Ishikawa (cell line): ENCODE data around the gene SQSTM1.

Experiments used
- CEBPB ChIP-seq: IDR thresholded peaks from 2 replicates; pipeline ENCODE4 v1.6.1; 2012
- CREB1 ChIP-seq: IDR thresholded peaks from 2 replicates; pipeline ENCODE4 v1.6.1; 2012; ENCODE audit warnings: low read depth
- EGR1 ChIP-seq: IDR thresholded peaks from 2 replicates; pipeline ENCODE4 v1.6.1; 2012
- EP300 ChIP-seq: IDR thresholded peaks from 2 replicates; pipeline ENCODE4 v1.6.1; 2012; ENCODE audit warnings: borderline replicate concordance
- FOXM1 ChIP-seq: IDR thresholded peaks from 2 replicates; pipeline ENCODE4 v1.6.1; 2012; ENCODE audit warnings: low read depth, borderline replicate concordance
- NFIC ChIP-seq: IDR thresholded peaks from 2 replicates; pipeline ENCODE4 v1.6.1; 2012
- RAD21 ChIP-seq: IDR thresholded peaks from 2 replicates; pipeline ENCODE4 v1.6.1; 2012; ENCODE audit warnings: low read depth
- TAF1 ChIP-seq: IDR thresholded peaks from 2 replicates; pipeline ENCODE4 v1.6.1; 2012; ENCODE audit warnings: low read depth, mild to moderate bottlenecking
- TCF12 ChIP-seq: IDR thresholded peaks from 2 replicates; pipeline ENCODE4 v1.6.1; 2012; ENCODE audit warnings: low read depth
- TEAD4 ChIP-seq: IDR thresholded peaks from 2 replicates; pipeline ENCODE4 v1.6.1; 2012
- YY1 ChIP-seq: IDR thresholded peaks from 2 replicates; pipeline ENCODE4 v1.6.1; 2012; ENCODE audit warnings: low read depth
- ZBTB7A ChIP-seq: IDR thresholded peaks from 2 replicates; pipeline ENCODE4 v1.6.1; 2012; ENCODE audit warnings: low read depth
- TF ChIP-seq, protein P1 (sequence below): IDR thresholded peaks from 2 replicates; pipeline ENCODE4 v1.6.1; 2012
- TF ChIP-seq, protein P2 (sequence below): IDR thresholded peaks from 2 replicates; pipeline ENCODE4 v1.6.1; 2012; ENCODE audit warnings: low read depth, mild to moderate bottlenecking
- TF ChIP-seq, protein P3 (sequence below): IDR thresholded peaks from 2 replicates; pipeline ENCODE4 v1.6.1; 2012

The SQSTM1 gene

DNA sequence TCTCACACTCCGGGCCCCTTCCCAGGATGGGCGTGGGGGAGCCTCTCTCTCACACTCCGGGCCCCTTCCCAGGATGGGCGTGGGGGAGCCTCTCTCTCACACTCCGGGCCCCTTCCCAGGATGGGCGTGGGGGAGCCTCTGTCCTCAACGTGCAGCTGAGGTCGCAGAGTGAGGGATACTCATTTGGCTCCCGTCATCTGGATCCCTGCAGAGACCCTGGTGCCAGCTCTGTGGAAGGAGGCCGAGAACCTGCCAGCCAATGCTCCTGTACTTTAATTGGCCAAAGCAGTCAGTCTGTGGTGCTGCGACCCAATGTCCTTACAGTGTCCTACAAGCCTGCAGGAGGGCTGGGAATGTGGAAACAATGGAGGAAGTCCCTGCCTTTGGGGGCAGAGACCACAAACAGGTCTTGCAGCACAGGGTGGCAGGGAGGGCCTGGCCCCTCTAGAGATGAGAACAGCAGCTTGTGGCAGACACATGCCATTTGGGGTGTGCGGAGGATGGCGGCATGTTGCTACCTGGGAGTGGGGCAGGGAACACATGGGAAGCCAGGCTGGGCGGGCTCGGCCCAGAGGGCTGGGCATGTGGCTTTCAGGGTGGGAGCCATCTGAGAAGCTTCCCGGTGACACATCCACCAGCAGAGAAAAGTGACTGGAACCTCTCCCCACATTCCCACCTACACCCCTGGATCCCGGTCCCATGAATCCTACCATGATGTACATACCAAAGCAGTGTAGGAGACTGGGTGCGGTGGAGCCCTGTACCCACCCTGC is 51.5 kb downstream of the SQSTM1 start:
- TF ChIP-seq YY1 (no peak), FOXM1 (no peak), EGR1 (no peak), NFIC (no peak), EP300 (no peak), CEBPB (no peak), CREB1 (no peak), TCF12 (no peak), RAD21 (no peak), ZBTB7A (no peak)
- TF ChIP-seq, protein P1, sequence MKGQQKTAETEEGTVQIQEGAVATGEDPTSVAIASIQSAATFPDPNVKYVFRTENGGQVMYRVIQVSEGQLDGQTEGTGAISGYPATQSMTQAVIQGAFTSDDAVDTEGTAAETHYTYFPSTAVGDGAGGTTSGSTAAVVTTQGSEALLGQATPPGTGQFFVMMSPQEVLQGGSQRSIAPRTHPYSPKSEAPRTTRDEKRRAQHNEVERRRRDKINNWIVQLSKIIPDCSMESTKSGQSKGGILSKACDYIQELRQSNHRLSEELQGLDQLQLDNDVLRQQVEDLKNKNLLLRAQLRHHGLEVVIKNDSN, result no peak
- TF ChIP-seq, protein P2, sequence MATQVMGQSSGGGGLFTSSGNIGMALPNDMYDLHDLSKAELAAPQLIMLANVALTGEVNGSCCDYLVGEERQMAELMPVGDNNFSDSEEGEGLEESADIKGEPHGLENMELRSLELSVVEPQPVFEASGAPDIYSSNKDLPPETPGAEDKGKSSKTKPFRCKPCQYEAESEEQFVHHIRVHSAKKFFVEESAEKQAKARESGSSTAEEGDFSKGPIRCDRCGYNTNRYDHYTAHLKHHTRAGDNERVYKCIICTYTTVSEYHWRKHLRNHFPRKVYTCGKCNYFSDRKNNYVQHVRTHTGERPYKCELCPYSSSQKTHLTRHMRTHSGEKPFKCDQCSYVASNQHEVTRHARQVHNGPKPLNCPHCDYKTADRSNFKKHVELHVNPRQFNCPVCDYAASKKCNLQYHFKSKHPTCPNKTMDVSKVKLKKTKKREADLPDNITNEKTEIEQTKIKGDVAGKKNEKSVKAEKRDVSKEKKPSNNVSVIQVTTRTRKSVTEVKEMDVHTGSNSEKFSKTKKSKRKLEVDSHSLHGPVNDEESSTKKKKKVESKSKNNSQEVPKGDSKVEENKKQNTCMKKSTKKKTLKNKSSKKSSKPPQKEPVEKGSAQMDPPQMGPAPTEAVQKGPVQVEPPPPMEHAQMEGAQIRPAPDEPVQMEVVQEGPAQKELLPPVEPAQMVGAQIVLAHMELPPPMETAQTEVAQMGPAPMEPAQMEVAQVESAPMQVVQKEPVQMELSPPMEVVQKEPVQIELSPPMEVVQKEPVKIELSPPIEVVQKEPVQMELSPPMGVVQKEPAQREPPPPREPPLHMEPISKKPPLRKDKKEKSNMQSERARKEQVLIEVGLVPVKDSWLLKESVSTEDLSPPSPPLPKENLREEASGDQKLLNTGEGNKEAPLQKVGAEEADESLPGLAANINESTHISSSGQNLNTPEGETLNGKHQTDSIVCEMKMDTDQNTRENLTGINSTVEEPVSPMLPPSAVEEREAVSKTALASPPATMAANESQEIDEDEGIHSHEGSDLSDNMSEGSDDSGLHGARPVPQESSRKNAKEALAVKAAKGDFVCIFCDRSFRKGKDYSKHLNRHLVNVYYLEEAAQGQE, result no peak

DNA sequence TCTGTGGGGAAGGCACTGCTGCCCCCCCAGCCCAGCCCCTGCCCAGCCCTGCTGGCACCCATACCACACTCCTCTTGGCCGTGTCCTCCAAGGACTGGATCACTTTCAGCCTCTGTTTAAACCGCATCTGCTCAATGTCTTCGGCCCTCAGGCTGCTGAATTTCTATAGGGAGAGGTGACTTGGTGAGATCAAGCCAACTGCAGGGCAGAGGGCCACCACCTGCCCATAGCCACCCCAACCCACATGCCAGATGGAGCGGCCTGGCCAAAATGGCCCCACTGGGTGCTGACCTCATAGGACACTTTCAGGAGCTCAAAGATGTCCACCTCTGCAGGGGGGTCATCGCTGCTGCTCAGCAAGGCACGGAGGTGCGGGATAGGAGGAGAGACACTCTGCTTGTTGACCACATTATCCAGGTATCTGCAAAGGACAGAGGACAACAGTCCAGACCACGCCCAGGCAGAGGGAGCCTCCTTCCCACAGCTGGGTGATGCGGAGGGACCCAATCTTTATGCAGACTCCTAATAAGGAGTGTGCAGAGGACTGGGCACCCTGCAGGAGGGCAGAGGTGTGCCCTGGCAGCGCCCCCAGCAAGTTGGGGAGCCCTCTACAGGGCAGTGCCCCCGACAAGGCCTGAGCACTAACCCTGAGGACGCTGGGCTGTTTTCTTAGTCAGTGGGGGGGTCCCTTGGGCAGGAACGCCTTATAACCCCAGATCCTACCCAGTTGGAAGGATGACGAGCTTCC is 52.3 kb downstream of the SQSTM1 start:
- TF ChIP-seq EP300 (no peak), NFIC (no peak), TCF12 (no peak), TAF1 (no peak), EGR1 (no peak), CREB1 (no peak), TEAD4 (no peak), RAD21 (no peak), ZBTB7A (no peak), YY1 (no peak), FOXM1 (no peak), CEBPB (no peak)
- TF ChIP-seq, protein P1, result no peak
- TF ChIP-seq, protein P3, sequence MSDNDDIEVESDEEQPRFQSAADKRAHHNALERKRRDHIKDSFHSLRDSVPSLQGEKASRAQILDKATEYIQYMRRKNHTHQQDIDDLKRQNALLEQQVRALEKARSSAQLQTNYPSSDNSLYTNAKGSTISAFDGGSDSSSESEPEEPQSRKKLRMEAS, result no peak
- TF ChIP-seq, protein P2, result no peak

DNA sequence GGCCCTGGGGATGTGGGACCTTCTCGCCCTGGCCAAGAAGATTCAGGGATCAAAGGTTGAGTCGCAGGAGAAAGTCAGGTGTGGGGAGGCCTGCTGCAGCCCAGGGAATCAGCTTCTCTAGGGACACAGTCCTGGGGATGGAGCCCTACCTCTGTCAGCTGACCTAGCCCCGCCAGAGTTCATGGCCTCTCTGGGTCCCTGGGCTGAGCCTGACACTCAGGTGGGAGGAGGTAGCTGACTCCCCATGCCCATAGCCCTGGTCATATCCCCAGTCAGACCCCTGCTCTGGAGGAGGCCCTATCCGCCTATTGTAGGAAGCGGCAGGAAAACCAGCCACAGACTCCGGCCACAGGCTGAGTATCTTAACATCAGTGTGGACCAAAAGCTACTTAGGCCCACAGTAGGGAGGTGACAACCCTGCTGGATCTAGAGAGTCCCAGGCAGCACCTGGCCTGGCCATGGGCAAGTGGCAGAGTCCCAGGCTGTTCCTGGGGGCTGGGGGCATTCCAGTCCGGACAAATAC is 52.9 kb downstream of the SQSTM1 start:
- TF ChIP-seq RAD21 (no peak), TAF1 (no peak), NFIC (no peak), CEBPB (no peak), FOXM1 (no peak), TEAD4 (no peak), EP300 (no peak), EGR1 (no peak), ZBTB7A (no peak), YY1 (no peak), TCF12 (no peak), CREB1 (no peak)
- TF ChIP-seq, protein P3, result no peak
- TF ChIP-seq, protein P1, result no peak
- TF ChIP-seq, protein P2, result no peak
